Measurements from ENCODE around the gene MAP3K7.

DNA sequence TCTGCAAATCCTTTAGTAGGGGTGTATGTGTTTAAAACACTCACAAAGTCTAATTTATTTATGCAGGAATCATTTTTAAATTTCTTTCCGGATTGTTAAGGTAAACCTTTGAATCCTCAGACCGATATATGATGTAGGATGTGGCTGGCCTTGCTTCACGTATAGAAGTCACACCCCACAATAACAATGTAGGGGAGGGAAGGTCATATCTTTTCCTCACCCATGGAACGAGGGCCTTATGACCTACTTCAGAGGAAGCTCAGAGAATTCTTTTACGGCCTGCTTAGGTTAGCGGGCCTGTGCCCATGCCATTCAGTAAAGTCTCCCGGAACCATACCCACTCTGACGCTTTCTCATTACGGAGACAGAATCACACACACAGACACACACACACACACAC lies 102.9 kb downstream of the MAP3K7 start:
- TF ChIP-seq POLR2A (IDR thresholded peaks at IDR 0.05; ENCODE audit: borderline replicate concordance, extremely low read depth, insufficient read depth, insufficient read length) (no peak), CTCF (IDR thresholded peaks at IDR 0.05 in 2 of 3, conservative IDR thresholded peaks at IDR 0.05 in 1 of 3; ENCODE audit: borderline replicate concordance in 1 of 3, insufficient read depth in 1 of 3, low read depth in 2 of 3, low read length in 2 of 3) (no peak), RAD21 (IDR thresholded peaks at IDR 0.05; ENCODE audit: low read depth) (no peak), ZBTB33 (IDR thresholded peaks at IDR 0.05; ENCODE audit: extremely low read depth, insufficient replicate concordance, low read length) (no peak), EZH2phosphoT487 (IDR thresholded peaks at IDR 0.05; ENCODE audit: borderline replicate concordance) (no peak)
- TF ChIP-seq, protein P1, sequence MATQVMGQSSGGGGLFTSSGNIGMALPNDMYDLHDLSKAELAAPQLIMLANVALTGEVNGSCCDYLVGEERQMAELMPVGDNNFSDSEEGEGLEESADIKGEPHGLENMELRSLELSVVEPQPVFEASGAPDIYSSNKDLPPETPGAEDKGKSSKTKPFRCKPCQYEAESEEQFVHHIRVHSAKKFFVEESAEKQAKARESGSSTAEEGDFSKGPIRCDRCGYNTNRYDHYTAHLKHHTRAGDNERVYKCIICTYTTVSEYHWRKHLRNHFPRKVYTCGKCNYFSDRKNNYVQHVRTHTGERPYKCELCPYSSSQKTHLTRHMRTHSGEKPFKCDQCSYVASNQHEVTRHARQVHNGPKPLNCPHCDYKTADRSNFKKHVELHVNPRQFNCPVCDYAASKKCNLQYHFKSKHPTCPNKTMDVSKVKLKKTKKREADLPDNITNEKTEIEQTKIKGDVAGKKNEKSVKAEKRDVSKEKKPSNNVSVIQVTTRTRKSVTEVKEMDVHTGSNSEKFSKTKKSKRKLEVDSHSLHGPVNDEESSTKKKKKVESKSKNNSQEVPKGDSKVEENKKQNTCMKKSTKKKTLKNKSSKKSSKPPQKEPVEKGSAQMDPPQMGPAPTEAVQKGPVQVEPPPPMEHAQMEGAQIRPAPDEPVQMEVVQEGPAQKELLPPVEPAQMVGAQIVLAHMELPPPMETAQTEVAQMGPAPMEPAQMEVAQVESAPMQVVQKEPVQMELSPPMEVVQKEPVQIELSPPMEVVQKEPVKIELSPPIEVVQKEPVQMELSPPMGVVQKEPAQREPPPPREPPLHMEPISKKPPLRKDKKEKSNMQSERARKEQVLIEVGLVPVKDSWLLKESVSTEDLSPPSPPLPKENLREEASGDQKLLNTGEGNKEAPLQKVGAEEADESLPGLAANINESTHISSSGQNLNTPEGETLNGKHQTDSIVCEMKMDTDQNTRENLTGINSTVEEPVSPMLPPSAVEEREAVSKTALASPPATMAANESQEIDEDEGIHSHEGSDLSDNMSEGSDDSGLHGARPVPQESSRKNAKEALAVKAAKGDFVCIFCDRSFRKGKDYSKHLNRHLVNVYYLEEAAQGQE (IDR thresholded peaks at IDR 0.05; ENCODE audit: low read depth): no peak

Measured in HCT116 (cell line).